Stimulated activated CD4-positive, alpha-beta T cell treated with anti-CD3 and anti-CD28 coated beads, Interleukin-15, amount 100 ng/mL, for 48 hours (primary cell): Measurements from ENCODE around the gene DPH5.
"Not testable (repeated sequence)": the region's sequence is repeated elsewhere in the genome, so short reads cannot be mapped to it uniquely, and the experiment has no call there.

Source experiments
- DNase-seq, 2 donors: peaks; one replicate each; pipeline ENCODE4 v3.0.0-alpha.2; 2020; ENCODE audit warnings: low read depth in 2 of 2

The DPH5 gene, protein sequence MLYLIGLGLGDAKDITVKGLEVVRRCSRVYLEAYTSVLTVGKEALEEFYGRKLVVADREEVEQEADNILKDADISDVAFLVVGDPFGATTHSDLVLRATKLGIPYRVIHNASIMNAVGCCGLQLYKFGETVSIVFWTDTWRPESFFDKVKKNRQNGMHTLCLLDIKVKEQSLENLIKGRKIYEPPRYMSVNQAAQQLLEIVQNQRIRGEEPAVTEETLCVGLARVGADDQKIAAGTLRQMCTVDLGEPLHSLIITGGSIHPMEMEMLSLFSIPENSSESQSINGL

DNA sequence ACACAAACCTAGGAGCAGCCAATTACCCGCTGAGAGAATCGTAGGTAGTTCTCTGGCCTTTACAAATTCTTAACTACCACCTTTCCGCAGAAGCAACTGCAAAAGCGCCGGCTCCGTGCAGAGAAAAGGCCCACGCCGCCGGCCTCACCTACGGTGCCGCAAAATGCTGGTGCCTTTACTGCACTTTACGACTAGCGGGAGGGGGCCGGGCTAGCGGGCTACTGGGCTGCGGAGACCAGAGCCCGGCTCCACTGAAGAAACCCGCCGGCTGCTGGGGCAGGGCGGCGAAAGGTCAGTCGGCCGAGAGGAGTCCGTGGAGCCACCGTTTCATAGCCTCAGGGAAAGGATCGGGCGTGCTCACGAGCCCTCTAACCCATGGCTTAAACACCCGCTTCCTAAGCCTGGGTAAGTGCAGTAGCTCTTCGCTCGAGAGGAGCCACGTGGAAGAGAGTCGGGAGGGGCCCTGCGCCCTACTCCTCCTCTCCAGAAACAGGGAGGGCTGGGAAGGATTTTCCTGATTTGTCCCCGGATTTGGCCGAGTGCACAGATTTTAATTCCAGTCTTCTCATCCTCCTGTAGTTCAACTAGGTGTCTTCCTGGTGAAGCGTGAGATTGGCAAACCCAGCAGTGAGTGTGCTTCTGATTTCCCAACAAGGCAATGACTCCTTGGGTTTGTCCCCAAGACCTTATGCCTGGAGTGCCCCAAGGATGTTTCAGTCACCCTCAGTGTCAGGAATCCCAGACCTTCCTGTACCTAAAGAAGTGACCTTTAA is at the start of gene DPH5:
TSS of gene DPH5 (minus strand) at position 128 of the 773 bp plus-strand sequence. CDS start 341 bp downstream, outside the sequence.
- DNase-seq, result peak; percentile 85 to 88

GRCh38 chr1:101073836-101074235 is 48.3 kb upstream of the DPH5 start:
- no peak for DNase-seq

GRCh38 chr1:101071470-101071891 is 45.9 kb upstream of the DPH5 start:
- DNase-seq, result no peak

DNA sequence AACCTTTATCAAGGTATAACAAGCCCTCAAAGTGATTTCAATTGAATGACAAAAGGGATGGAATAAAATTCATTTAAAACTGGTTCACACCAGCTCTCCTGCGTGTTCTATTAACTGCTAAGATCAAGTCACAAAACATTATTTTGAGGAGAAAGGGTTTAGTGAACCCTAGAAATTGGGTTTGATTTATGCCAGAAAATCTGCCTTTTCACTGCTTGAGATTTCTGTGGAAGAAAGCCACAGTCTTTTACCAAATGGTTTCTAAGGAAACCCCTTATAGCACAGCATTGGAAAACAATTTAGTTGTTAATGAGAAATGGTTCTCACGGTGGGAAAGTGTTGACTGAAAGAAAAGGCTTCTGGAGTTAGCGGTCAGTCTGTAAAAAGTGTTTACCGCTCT is 43.6 kb upstream of the DPH5 start:
- no peak for DNase-seq

DNA sequence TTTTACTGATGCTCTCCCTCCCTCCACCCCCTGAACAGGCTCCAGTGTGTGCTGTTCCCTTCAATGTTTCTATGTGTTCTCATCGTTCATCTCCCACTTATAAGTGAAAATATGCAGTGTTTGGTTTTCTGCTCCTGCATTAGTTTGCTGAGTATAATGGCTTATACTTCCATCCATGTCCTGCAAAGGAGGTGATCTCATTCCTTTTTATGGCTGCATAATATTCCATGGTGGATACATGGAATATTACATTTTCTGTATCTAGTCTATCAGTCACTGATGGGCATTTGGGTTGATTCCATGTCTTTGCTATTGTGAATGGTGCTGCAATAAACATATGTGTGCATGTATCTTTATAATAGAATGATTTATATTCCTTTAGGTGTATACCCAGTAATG is 41.4 kb upstream of the DPH5 start:
- not testable (repeated sequence) for DNase-seq

DNA sequence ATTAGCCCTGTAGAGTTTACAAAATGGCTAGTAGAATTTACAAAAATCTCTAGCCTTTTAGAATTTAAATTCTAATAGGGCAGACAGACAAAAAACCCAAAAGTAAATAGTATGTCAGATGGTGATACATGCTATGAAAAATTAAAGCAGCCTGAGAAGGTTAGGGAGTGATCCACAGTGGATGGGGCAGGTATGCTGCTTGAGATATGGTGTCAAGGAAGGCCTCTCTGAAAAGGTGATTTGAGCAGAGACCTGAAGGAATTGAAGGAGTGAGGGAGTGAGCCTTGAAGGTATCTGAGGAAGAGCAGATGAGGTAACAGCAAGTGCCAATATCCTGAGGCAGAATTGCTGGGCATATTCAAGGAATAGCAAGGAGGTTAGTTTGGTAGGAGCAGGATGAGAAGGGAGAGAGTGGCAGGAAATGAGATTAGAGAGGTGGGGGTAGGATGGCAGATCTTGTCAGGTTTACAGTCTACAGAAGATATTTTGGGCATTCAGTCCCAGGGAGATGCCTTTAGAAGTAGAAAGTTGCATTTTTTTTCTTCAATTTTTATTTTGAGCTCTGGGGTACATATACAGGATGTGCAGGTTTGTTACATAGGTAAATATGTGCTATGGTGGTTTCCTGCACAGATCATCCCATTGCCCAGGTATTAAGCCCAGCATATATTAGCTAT is 40.8 kb upstream of the DPH5 start:
- no peak for DNase-seq

GRCh38 chr1:101065575-101065974 is 40.0 kb upstream of the DPH5 start:
- DNase-seq, result no peak

GRCh38 chr1:101064697-101065096 is 39.1 kb upstream of the DPH5 start:
- DNase-seq, result no peak

DNA sequence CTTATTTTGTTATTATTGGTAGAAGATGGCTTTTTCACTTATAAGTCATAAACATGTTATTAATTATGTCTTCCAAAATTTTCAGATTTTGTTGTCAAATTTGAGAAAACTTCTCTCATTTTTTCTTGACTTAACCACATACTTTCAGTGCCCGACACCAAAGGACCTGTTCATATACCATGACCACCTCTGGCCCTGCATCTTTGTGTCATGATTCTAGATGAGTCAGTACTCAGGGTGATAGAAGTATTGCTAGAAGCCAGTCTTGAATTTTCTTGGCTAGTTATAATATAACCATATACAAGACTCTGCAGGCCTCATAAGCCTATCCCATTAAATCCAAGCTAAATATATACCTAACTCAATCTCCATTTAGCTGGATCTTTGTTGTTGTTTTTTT is 35.4 kb upstream of the DPH5 start:
- DNase-seq, result no peak

DNA sequence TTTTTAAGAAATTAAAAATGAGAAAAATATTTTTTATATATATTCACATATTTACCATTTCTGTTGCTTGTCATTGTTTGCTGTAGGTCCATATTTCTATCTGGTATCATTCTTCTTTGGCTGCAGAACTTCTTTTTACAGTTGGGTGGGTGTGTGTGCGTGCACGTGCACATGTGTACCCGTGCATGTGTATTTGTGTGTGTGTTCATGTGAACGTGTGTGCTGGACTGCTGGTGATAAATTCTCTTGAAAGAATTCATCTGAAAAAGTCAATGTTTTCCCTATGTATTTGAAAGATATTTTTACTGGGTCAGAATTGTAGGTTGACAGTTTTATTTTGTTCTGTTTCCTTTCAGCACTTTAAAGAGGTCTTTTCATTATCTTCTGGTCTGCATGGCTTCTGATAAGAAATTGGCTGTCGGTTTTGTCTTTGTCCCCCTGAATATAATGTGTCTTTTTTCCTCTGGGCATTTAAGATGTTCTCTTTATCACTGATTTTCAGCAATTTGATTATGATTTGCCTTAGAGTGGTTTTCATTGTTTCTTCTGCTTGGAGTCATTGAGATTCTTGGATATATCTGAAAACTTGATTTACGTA is 34.5 kb upstream of the DPH5 start:
- DNase-seq, result no peak

DNA sequence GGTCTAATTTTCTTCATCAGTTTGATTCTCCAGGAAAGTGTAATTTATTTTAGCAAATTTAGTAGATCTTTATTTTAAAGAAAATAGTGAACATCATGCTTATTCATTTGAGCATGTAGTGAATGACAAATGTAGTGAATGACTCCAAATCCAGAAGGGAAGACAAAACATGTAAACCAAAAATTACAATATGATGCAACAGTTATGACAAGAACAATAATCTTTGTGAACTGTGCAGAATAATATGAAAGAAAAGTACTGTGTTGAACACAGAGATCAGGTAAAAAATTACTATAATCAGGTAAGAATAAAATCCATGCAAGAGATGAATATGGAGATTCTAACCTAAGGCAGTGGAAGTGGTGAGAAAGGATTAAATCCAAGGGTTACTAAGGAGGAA is 30.0 kb upstream of the DPH5 start:
- no peak for DNase-seq

GRCh38 chr1:101051688-101052638 is 26.4 kb upstream of the DPH5 start:
- DNase-seq, result no peak

DNA sequence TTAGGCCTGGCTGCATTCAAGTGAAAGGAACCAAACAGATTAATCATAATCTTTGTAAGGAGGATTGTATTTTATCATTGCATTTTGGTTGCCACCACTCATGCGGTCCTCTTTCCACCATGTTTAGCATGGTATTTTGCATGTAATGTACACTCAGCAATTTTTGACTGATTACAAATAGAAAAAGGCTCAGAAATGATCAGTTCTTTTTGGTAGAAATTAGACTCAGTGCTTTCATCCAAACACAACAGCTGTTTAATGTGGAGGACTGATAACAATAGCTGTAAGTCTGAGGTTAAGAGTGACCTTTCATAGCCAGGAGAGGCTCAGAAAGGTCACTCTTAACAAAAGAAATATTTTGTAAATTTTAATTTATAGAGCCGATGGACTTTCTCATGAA is 25.3 kb upstream of the DPH5 start:
- no peak for DNase-seq

DNA sequence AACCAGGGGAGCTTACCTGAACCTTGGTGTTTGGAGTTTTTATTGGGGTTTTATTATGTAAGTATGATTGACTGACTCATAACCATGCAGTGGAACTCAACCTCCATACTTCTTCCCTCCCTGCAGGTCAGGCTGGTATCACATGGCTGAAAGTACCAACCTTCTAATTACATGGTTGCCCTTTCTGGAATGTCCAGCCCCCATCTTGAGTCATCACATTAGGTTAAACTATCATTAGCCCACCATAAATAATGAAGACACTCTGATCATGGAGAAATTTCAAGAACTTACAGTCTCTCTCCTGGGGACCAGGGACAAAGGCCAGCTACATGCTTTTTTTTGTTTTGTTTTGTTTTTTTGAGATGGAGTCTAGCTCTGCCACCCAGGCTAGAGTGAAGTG is 19.2 kb upstream of the DPH5 start:
- no peak for DNase-seq

DNA sequence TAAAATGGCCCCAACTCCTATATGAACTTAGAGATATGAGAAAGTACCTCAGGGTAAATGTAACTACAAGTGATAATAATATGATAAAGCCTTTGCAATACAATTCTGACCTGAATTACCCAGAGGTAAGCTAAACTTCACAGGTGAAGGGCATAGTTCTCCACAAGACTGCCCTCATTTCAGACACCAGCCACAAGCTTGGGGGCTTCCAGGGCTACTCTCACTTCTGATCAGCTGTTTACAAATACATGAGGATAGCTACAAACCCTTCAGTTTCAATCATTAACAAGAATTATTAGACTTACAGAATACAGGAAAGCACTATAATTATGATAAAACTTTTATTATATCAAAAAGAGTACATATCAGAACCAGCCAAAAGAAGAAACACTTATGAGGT is 18.7 kb upstream of the DPH5 start:
- no peak for DNase-seq

GRCh38 chr1:101043776-101044175 is 18.2 kb upstream of the DPH5 start:
- DNase-seq, result no peak

DNA sequence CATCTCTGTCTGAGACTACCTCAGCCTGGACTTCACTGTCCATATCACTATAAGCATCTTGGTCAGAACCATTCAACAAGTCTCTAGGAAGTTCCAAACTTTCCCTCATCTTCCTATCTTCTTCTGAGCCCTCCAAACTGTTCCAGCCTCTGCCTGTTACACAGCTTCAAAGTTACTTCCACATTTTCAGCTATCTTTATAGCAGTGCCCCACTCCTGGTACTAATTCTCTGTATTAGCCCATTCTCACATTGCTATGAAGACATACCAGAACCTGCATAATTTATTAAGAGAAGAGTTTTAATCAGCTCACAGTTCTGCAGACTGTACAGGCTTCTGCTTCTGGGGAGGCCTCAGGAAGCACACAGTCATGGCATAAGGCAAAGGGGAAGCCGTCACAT is 15.7 kb upstream of the DPH5 start:
- DNase-seq, result no peak

GRCh38 chr1:101040666-101041065 is 15.1 kb upstream of the DPH5 start:
- DNase-seq, result no peak

DNA sequence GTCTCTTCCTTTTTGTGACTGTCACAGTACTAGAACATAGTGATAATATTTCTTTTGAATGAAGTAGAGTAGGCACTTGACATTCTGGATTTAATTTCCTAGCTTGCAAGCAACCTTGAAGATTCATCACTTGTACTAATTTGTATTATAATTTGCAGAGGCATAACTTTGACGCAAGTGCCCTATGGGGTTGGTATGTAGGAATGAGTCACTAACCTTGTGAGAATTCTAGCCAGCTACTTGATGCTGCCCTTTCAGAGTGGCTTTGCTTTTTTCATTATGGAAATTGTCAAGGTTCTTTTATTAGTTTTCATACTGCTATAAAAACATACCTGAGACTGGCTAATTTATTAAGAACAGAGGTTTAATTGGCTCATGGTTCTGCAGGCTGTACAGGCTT is 13.7 kb upstream of the DPH5 start:
- DNase-seq, result no peak

DNA sequence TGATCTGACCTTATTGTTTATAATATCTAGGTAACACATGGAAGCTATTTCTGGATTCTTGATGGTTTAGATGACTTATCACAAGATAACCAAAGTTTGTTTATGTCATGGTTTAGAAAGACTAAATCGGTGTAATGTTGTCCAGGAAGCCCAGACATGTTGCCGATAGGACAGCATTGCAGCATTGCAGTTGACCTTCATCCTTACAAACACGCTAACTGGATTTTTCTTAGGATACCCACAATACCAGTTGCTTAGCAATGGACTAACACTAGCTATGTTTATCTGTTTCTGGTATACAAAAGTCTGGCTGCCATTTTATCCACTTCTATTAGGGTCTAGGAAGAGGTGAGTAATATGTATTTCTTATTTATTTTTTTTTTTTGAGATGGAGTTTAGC is 11.7 kb upstream of the DPH5 start:
- DNase-seq, result no peak

DNA sequence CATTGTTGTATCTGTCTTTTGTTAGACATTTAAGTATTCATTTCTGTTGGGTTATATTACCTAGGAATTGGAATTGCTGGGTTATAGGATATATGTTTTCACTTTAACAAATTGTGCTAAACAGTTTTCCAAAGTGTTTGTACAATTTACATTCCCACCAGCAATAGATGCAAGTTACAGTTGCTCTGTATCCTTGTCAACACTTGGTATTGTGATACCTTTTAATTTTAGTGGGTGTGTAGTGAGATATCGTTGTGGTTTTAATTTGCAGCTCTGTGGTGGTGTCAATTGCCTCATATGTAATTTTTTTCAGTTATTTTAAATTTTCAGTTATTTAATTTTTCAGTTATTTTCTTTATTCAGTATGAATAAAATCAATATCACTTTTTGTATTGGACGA is 7.4 kb upstream of the DPH5 start:
- no peak for DNase-seq
